Measurements from ENCODE around the gene FOXJ3.

Gene FOXJ3

GRCh38 chr1:42335809-42336518, 929 bp upstream of the FOXJ3 start:
- DNase-seq (ENCODE audit: low read depth, low spot score): peak; percentile 51
- H3K4me3 ChIP-seq (ENCODE audit: low read depth, low read length): peak overlapping the region; percentile 75
- TF ChIP-seq, protein P1, sequence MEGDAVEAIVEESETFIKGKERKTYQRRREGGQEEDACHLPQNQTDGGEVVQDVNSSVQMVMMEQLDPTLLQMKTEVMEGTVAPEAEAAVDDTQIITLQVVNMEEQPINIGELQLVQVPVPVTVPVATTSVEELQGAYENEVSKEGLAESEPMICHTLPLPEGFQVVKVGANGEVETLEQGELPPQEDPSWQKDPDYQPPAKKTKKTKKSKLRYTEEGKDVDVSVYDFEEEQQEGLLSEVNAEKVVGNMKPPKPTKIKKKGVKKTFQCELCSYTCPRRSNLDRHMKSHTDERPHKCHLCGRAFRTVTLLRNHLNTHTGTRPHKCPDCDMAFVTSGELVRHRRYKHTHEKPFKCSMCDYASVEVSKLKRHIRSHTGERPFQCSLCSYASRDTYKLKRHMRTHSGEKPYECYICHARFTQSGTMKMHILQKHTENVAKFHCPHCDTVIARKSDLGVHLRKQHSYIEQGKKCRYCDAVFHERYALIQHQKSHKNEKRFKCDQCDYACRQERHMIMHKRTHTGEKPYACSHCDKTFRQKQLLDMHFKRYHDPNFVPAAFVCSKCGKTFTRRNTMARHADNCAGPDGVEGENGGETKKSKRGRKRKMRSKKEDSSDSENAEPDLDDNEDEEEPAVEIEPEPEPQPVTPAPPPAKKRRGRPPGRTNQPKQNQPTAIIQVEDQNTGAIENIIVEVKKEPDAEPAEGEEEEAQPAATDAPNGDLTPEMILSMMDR (IDR thresholded peaks at IDR 0.05; ENCODE audit: low read depth, low read length): no peak
- in situ Hi-C loops (cut with HindIII; ENCODE audit: low sequenced_read_pairs): no loop called here

GRCh38 chr1:42334240-42335049, 590 bp downstream of the FOXJ3 start:
- peak; percentile 42 for DNase-seq (ENCODE audit: low read depth, low spot score)
- peak overlapping the region; percentile 75 for H3K4me3 ChIP-seq (ENCODE audit: low read depth, low read length)
- in situ Hi-C loops (cut with HindIII; ENCODE audit: low sequenced_read_pairs): no loop called here
- TF ChIP-seq, protein P1 (IDR thresholded peaks at IDR 0.05; ENCODE audit: low read depth, low read length): peak; percentile 23

- peak overlapping the region; percentile 75 for H3K4me3 ChIP-seq (ENCODE audit: low read depth, low read length)
- in situ Hi-C loops (cut with HindIII; ENCODE audit: low sequenced_read_pairs): no loop called here
- TF ChIP-seq, protein P1 (IDR thresholded peaks at IDR 0.05; ENCODE audit: low read depth, low read length): no peak
- DNase-seq (ENCODE audit: low read depth, low spot score): peak; percentile 17
Observed at GRCh38 chr1:42333662-42334239, 1.3 kb downstream of the FOXJ3 start.

GRCh38 chr1:42332877-42333276, 2.2 kb downstream of the FOXJ3 start:
- H3K4me3 ChIP-seq (ENCODE audit: low read depth, low read length): no peak overlapping the region
- TF ChIP-seq, protein P1 (IDR thresholded peaks at IDR 0.05; ENCODE audit: low read depth, low read length): no peak
- in situ Hi-C loops (cut with HindIII; ENCODE audit: low sequenced_read_pairs): no loop called here
- no peak for DNase-seq (ENCODE audit: low read depth, low spot score)

- in situ Hi-C loops (cut with HindIII; ENCODE audit: low sequenced_read_pairs): no loop called here
- no peak overlapping the region for H3K4me3 ChIP-seq (ENCODE audit: low read depth, low read length)
- TF ChIP-seq, protein P1 (IDR thresholded peaks at IDR 0.05; ENCODE audit: low read depth, low read length): no peak
- DNase-seq (ENCODE audit: low read depth, low spot score): no peak
Observed at GRCh38 chr1:42330215-42330614, 4.8 kb downstream of the FOXJ3 start.

- no peak overlapping the region for H3K4me3 ChIP-seq (ENCODE audit: low read depth, low read length)
- no peak for DNase-seq (ENCODE audit: low read depth, low spot score)
- in situ Hi-C loops (cut with HindIII; ENCODE audit: low sequenced_read_pairs): no loop called here
- TF ChIP-seq, protein P1 (IDR thresholded peaks at IDR 0.05; ENCODE audit: low read depth, low read length): no peak
Observed at GRCh38 chr1:42328916-42329496, 6.0 kb downstream of the FOXJ3 start.

Measured in astrocyte of the spinal cord (primary cell).